ENCODE measurements around the gene MMP28.

DNA sequence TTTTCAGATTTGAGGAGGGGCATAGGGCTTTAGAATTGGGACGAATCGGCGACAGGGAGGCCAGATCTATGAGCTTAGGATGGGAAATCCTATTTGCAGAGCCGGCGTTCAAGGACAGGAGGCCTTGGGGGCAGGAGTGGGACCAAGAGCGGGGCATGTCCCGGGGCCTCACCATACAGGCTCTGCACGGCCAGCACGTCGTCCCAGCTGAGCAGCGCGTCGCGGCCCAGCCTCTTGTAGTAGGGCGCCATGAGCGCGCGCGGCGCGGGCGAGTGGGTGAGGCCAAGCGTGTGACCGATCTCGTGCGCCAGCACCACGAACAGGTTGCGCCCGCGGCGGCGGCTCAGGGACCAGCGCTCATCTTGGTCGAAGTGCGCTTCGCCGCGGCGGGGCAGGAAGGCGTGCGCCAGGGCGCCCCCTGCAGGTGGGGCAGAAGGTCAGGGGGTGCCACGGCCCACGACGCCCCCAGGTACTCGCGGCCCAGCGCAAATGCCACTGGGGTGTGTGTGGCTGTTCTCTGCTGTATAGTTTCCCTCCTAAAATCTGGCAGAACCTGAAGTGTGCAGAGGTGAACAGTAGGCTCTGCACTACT lies 25.4 kb downstream of the MMP28 start:
- TF ChIP-seq POLR2A (IDR thresholded peaks at IDR 0.05; ENCODE audit: low read length) (no peak), GATA1 (IDR thresholded peaks at IDR 0.05; ENCODE audit: low read depth, low read length) (no peak)
